CD4-positive, alpha-beta T cell treated with Interleukin-2 at 100 ng/mL for 4 hours (primary cell): ENCODE measurements around the gene SHC3.

Experiments
- DNase-seq: peaks from one replicate; pipeline ENCODE4 v3.0.0-alpha.2; 2020; ENCODE audit warnings: low spot score

The SHC3 gene

GRCh38 chr9:89154651-89155336, 23.8 kb downstream of the SHC3 start:
- peak; percentile 4 for DNase-seq

GRCh38 chr9:89154218-89154617, 24.4 kb downstream of the SHC3 start:
- no peak for DNase-seq

- no peak for DNase-seq
Observed at GRCh38 chr9:89153232-89154017, 25.2 kb downstream of the SHC3 start.

- DNase-seq = no peak
Observed at GRCh38 chr9:89149726-89150125, 28.9 kb downstream of the SHC3 start.

GRCh38 chr9:89145097-89145496, 33.5 kb downstream of the SHC3 start:
- no peak for DNase-seq

GRCh38 chr9:89144238-89144637, 34.4 kb downstream of the SHC3 start:
- no peak for DNase-seq

GRCh38 chr9:89143266-89143665, 35.4 kb downstream of the SHC3 start:
- no peak for DNase-seq

GRCh38 chr9:89139455-89139854, 39.2 kb downstream of the SHC3 start:
- DNase-seq = no peak

- no peak for DNase-seq
Observed at GRCh38 chr9:89138463-89139390, 39.9 kb downstream of the SHC3 start.

- no peak for DNase-seq
Observed at GRCh38 chr9:89137542-89138462, 40.8 kb downstream of the SHC3 start.

- no peak for DNase-seq
Observed at GRCh38 chr9:89135591-89136166, 42.9 kb downstream of the SHC3 start.

- no peak for DNase-seq
Observed at GRCh38 chr9:89134709-89135108, 43.9 kb downstream of the SHC3 start.

- DNase-seq = no peak
Observed at GRCh38 chr9:89122949-89123348, 55.7 kb downstream of the SHC3 start.

GRCh38 chr9:89120704-89121103, 57.9 kb downstream of the SHC3 start:
- DNase-seq = no peak

GRCh38 chr9:89116805-89117192, 61.8 kb downstream of the SHC3 start:
- no peak for DNase-seq

- DNase-seq = no peak
Observed at GRCh38 chr9:89116064-89116804, 62.4 kb downstream of the SHC3 start.

GRCh38 chr9:89115426-89115825, 63.2 kb downstream of the SHC3 start:
- no peak for DNase-seq

- no peak for DNase-seq
Observed at GRCh38 chr9:89114741-89115140, 63.9 kb downstream of the SHC3 start.

GRCh38 chr9:89113851-89114250, 64.8 kb downstream of the SHC3 start:
- no peak for DNase-seq

- no peak for DNase-seq
Observed at GRCh38 chr9:89112243-89112642, 66.4 kb downstream of the SHC3 start.
